ENCODE measurements around the gene TRABD2A.
A peak's percentile ranks its signal among the peaks of the same experiment; 100 is the strongest.

The TRABD2A gene

DNA sequence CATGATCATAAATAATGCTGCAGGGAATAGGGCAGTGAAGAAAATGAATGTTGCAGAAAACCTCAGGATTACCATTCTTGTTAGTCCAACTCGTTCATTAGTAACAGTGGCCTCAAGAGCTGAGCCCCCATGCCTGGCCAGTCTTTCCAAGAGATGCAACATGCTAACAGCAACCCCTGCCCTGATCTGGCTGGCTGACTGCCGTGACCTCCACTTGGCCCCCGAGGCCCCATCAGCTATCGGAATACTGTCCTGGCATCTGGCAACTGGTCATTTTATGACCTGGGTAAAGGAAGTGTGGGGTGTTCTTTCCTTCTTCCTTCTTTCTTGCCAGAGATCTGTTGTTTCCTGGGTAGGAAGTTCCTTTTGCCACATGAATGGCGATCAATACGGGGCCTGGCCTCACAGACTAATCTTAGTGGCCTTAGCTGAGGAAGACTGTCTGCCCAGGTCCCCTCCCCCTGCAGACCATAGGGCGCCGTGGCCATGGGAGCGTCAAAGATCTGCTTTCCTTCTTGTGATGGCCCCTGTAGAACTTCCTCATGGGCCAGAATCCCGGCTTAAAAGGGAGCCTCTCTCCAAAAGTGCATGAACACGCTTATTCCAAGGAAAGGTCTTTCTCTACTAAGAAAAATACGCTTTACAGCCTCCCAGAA lies 10.6 kb upstream of the TRABD2A start:
- Mint-ChIP-seq H3K4me1 (peaks cover 58% of the 10 kb centered on the region), H3K36me3 (no peaks in the 10 kb centered on the region), H3K4me3 (no peak overlapping the region), H3K27ac (no peak overlapping the region), H3K9me3 (no peaks in the 10 kb centered on the region)
- DNase-seq (ENCODE audit: low spot score in 2 of 2) (no peak), ATAC-seq (no peak)

DNA sequence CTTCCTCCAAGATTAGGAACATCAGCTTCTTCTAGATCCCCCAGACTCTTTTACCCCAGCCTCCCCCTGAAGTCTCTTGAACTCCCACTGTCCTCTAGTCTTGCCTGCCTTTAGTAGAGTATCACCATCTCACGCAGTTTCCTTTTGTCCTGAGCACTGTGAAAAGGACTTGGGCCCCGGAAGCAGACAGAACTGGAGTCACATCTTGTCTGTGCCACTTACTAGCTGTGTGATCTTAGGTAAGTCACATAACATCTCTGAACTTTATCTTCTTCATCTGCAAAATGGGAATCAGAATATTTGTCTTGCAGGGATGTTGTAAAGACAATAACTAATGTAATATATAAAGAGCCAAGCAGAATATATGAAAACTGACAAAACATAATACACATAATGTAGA lies 8.4 kb upstream of the TRABD2A start:
- ATAC-seq: peak; percentile 50
- H3K27ac Mint-ChIP-seq: peak overlapping the region; percentile 87
- no peaks in the 10 kb centered on the region for H3K36me3 Mint-ChIP-seq
- H3K4me1 Mint-ChIP-seq: peaks cover 40% of the 10 kb centered on the region
- no peaks in the 10 kb centered on the region for H3K9me3 Mint-ChIP-seq
- peak overlapping the region; percentile 70 for H3K4me3 Mint-ChIP-seq
- DNase-seq (ENCODE audit: low spot score in 2 of 2): no peak

DNA sequence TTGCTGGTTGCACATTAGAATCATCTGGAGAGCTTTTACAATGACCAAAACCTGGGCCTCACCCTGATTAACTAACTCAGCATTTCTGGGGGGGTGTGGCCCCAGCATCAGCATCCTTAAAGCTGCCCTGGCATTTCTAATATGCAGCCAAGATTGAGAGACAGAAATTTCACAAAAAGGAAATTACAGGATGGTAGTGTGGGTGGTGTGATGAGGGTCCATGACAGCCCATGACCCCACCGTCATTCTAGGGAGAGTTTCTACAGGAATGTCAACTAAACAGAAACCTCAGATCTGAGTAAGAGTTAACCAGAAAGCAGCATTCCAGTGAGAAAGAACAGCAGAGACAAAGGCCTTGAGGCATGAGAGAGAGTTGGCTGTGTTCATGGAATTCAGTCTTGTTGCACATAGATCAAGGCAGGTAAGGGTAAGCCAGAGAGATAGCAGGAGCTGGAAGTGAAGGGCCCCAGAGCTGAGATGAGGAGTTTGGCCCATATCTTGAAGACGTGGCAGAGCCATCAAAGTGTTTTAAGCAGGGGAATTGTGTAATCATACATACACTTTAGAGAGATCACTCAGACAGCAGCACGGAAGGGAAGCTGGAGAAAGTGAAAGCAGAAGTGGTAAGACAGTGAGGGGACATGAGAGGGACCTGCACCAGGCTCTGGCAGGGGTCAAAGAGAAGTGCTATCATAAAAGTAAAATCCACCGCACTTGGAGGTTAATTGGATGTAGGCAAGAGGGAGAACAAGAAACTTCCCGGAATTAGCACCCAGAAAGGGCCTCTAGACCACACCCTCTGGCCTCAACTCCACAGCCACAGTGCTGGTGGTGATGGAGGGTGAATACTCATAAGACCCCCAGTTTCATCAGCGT lies 7.8 kb upstream of the TRABD2A start:
- Mint-ChIP-seq H3K36me3 (no peaks in the 10 kb centered on the region), H3K4me3 (peak overlapping the region; percentile 70), H3K27ac (peak overlapping the region; percentile 87), H3K4me1 (peaks cover 33% of the 10 kb centered on the region), H3K9me3 (no peaks in the 10 kb centered on the region)
- peak in 1 of 2 donors; percentile 70 for DNase-seq (ENCODE audit: low spot score in 2 of 2)
- ATAC-seq: peak; percentile 89

DNA sequence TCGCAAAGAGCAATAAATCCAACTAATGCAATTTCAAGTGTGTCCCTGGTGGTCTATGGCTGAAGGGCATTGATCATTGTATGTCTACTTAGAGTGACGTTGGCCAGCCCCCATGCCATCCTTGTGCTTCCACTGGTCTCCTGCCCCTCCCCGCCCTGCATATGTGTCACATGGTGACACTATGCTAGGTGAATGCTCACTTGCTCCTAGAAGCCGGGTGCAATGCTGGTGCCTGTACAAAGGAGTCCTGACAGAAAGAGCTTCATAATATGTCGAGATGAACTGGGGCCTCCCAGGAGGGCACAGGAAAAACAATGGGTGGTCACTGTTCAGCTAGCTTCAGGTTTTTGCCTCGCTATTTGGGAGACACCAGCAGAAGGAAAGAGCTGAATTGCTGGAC lies 5.9 kb upstream of the TRABD2A start:
- Mint-ChIP-seq H3K9me3 (no peaks in the 10 kb centered on the region), H3K27ac (peak overlapping the region; percentile 87), H3K4me1 (peaks cover 46% of the 10 kb centered on the region), H3K4me3 (peak overlapping the region; percentile 70), H3K36me3 (no peaks in the 10 kb centered on the region)
- no peak for ATAC-seq
- DNase-seq (ENCODE audit: low spot score in 2 of 2): peak in 1 of 2 donors; percentile 47

DNA sequence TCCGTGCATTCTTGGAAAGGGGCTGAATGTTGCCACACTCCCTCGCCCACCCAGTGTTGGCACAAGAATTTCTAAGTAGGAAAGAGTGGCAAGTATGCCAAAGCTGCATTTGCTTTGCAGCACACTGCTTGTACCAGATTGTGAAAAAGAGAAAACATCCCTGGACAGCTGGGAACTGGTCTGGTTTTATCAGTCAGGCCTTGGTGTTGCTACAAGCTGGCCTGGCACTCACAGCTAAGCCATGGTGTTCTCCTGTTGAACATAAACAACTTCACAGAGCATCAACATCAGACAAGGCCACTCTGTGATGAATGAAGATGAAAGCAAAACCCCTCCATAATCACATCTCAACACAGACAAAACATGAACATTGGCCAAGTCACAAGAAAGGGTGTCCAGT lies 4.2 kb upstream of the TRABD2A start:
- ATAC-seq (no peak), DNase-seq (ENCODE audit: low spot score in 2 of 2) (no peak)
- H3K36me3 Mint-ChIP-seq: no peaks in the 10 kb centered on the region
- no peak overlapping the region for H3K4me3 Mint-ChIP-seq
- peaks cover 51% of the 10 kb centered on the region for H3K4me1 Mint-ChIP-seq
- H3K9me3 Mint-ChIP-seq: no peaks in the 10 kb centered on the region
- no peak overlapping the region for H3K27ac Mint-ChIP-seq

DNA sequence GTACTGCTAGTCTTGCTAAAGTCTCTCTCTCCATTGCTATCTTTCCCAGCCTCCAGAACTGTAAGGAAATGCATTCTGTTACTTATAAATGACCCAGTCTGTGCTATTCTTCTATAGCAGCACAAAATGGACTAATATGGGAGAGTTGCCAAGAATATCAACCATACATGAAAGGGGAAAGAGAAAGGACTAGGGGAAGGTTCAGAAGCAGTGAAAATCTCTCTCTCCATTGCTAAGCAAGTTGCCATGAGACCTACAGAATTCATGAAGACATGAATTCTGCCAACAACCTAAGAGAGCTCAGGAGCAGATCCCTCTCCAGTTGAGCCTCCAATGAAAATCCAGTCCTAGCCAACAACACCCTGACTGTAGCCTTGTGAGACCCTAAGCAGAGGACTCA lies 3.6 kb upstream of the TRABD2A start:
- Mint-ChIP-seq H3K9me3 (no peaks in the 10 kb centered on the region), H3K27ac (no peak overlapping the region), H3K4me1 (peaks cover 53% of the 10 kb centered on the region), H3K36me3 (no peaks in the 10 kb centered on the region), H3K4me3 (no peak overlapping the region)
- DNase-seq (ENCODE audit: low spot score in 2 of 2): no peak
- no peak for ATAC-seq

DNA sequence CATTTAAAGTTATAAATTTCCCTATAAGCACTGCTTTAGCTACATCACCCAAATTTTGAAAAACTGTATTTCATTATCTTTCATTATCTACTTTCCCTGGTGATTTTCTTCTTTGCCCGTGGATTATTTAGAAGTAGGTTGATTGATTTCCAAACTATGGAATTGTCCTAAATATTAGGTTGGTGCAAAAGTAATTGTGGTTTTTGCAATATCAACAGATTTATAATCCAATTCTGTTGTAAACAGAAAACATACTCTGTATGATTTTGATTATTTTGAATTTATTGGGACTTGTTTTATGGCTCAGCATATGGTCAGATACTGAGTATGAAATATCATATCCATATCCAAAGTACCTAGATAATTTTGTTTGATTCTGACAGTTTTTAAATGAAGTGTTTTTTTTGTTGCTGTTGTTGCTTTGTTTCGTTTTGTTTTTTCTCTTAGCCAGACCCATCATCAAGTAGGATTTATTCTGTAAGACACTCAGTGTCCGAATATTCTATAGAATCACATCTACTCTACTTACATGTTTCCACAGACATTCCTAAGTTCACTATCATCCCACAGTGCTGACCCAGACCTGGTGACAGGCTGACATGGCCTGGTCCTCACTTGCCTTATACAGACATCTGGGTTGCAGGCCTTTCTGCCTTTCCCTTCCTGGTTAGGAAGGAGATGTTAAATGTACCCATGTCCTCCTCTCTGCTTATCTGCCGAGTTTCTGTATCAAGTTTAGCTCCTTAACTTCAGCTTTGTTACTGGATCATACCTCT lies 2.1 kb upstream of the TRABD2A start:
- Mint-ChIP-seq H3K4me1 (peaks cover 44% of the 10 kb centered on the region), H3K4me3 (peak overlapping the region; percentile 87), H3K27ac (peak overlapping the region; percentile 91), H3K9me3 (no peaks in the 10 kb centered on the region), H3K36me3 (no peaks in the 10 kb centered on the region)
- ATAC-seq: no peak
- no peak for DNase-seq (ENCODE audit: low spot score in 2 of 2)

DNA sequence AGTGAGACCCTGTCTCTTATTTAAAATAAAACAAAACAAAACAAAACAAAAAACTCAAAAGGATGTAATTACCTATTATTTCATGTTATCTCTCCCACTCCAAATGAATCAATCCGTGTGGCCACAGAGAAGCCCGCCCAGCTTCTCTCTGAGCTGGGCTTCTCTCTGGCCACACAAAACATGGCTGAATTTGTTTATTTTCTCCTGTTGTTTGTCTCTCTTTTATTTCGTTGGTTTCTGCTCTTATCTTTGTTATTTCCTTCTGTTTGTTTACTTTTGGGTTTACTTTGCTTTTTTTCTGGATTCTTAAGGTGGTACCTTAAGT lies 1.5 kb upstream of the TRABD2A start:
- H3K9me3 Mint-ChIP-seq: no peaks in the 10 kb centered on the region
- no peaks in the 10 kb centered on the region for H3K36me3 Mint-ChIP-seq
- peak overlapping the region; percentile 87 for H3K4me3 Mint-ChIP-seq
- peak overlapping the region; percentile 91 for H3K27ac Mint-ChIP-seq
- no peak for DNase-seq (ENCODE audit: low spot score in 2 of 2)
- ATAC-seq: peak; percentile 1
- peaks cover 48% of the 10 kb centered on the region for H3K4me1 Mint-ChIP-seq

DNA sequence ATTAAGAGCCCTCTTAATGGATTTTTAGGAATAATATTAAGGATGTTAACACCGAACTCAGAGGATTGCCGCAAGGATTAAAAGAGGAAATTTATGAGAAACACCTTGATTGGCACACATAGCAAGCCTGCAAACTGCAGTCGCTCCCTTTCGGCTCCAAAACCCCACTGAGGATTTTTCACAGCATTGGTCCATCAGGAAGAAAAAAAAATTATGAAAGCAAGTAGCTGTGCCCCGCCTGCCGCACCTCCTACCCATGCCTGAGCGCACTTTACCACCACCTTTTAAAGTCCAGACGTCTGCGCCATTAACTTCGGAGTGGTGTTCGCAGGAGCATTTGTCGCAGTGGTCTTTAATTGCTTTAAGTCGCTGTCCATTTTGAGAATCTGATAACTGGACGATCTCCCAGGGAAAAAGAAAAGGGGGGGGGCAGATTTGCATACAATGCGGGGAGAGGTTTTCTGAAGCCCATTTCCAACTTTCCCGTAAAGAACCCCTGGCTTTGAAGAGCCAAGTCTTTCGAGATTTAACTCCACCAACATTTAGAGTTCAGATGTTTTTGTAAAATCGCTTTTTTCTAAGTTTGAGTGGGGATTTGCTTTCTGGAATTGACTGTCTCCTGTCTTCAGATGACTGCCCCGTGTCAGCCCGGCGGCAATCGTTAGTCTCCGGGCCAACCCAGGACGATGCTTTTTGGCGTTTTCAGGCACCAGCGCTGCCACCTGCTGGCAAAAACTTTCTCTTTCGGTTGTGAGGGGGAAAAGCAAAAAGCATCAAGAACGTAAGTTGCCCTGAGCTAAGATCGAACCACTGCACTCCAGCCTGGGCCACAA lies 913 bp upstream of the TRABD2A start:
- ATAC-seq (peak; percentile 87), DNase-seq (ENCODE audit: low spot score in 2 of 2) (peak; percentile 70 to 91)
- Mint-ChIP-seq H3K9me3 (no peaks in the 10 kb centered on the region), H3K4me1 (peaks cover 46% of the 10 kb centered on the region), H3K4me3 (peak overlapping the region; percentile 87), H3K27ac (peak overlapping the region; percentile 91), H3K36me3 (no peaks in the 10 kb centered on the region)

DNA sequence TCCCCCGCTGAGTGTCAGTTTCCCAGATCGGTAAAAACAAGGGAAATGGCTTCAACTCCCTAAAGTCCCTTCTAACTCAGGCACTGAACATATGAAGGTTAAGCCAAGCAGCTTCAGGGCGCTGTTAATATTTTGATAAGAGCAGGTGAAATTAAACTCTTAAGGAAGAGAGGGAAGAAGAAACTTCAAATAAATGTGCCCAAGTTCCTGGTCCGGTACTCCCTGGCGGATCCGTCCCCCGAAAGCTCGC lies 564 bp downstream of the TRABD2A start:
- Mint-ChIP-seq H3K4me1 (peaks cover 41% of the 10 kb centered on the region), H3K4me3 (peak overlapping the region; percentile 87), H3K27ac (peak overlapping the region; percentile 91), H3K36me3 (no peaks in the 10 kb centered on the region), H3K9me3 (no peaks in the 10 kb centered on the region)
- DNase-seq (ENCODE audit: low spot score in 2 of 2): no peak
- ATAC-seq: no peak

DNA sequence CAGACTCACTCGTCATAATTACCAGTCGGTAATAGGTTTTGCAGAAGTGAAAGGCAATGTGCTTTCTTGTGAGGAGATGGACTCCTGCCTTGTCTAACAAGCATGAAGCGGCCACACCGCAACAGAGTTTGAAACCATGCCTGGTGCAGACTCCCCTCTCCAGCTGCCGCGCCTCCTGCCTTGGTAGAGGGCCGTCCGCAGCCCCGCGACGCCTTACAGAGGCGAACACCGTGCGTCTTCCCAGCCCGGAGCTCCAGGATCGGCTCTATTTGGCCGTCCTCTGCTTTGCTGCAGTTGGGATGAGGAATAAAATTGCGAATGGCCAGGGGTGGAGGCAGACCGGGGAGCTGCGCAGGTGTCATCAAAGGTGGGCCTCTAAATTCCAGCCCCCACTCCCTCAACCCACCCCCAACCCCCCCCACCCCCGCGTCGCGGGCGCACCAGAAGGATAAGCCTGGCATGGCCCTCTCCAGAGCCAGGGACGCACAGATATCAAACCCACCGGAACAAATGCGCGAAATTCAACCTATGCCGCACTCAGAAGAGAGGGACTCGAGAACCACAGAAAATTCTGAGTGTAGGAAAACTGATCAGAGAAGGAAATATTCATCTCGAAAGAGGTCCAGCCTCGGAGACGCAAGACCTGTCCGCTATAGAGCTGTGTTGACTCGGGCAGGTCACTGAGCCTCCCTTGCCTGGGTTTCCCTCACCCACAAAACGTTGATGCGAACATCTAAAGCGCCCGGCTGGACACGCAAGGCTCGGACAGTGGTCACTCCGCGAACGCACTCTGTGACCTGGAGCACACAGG lies 1.1 kb downstream of the TRABD2A start:
- Mint-ChIP-seq H3K4me1 (peaks cover 47% of the 10 kb centered on the region), H3K36me3 (no peaks in the 10 kb centered on the region), H3K9me3 (no peaks in the 10 kb centered on the region)

DNA sequence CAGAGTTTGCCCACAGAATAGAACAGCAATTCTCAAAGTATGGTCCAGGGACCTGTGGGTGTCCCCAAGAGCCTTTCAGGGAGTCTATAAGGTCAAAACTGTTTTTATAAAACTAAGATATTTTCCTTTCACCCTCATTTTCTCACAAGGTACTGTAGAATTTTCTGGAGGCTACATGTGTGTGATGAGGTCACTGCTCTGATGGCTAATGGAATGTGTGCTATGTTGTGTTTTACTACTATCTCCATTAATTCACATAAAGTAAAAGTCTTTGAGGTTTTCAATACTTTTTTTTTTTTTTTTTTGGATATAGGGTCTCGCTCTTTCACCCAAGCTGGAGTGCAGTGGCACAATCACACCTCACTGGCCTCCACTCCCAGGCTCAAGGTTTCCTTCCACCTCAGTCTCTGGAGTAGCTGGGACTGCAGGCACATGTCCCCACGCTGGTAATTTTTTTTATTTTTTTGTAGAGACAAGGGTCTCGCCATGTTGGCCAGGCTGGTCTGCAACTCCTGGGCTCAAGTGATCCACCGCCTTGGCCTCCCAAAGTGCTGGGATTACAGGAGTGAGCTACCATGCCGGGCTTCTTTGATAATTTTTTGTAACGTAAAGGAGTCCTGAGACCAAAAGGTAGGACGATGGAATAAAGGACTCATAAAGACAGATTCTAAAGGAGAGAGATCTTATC lies 1.8 kb downstream of the TRABD2A start:
- no peaks in the 10 kb centered on the region for H3K9me3 Mint-ChIP-seq
- H3K27ac Mint-ChIP-seq: no peak overlapping the region
- ATAC-seq (no peak), DNase-seq (ENCODE audit: low spot score in 2 of 2) (no peak)
- H3K36me3 Mint-ChIP-seq: peaks cover 4% of the 10 kb centered on the region
- peaks cover 54% of the 10 kb centered on the region for H3K4me1 Mint-ChIP-seq
- H3K4me3 Mint-ChIP-seq: peak overlapping the region; percentile 87

More for the DNA sequence above, 1.1 kb downstream of the TRABD2A start:
- H3K27ac Mint-ChIP-seq: peak overlapping the region; percentile 91
- H3K4me3 Mint-ChIP-seq: peak overlapping the region; percentile 87
- no peak for DNase-seq (ENCODE audit: low spot score in 2 of 2)
- ATAC-seq: no peak

DNA sequence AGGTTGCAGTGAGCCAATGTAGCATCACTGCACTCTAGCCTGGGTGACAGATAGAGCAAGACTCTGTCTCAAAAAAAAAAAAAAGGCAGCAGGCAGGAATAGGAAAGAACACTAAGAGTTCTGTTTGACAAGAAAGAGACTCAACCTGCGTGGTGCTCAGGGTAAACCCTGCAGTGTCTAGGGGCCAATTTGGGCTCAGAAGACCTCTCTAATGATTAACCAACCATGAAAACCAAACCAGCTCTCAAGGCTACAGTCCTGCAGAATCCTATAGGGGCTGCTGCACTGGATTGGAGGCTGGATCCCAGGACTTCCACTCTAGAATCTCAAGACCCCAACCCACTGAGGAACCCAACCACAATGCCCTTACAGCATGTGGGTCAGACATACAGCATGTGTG lies 2.4 kb downstream of the TRABD2A start:
- peaks cover 5% of the 10 kb centered on the region for H3K36me3 Mint-ChIP-seq
- ATAC-seq (no peak), DNase-seq (ENCODE audit: low spot score in 2 of 2) (no peak)
- no peak overlapping the region for H3K27ac Mint-ChIP-seq
- no peaks in the 10 kb centered on the region for H3K9me3 Mint-ChIP-seq
- H3K4me1 Mint-ChIP-seq: peaks cover 52% of the 10 kb centered on the region
- no peak overlapping the region for H3K4me3 Mint-ChIP-seq

DNA sequence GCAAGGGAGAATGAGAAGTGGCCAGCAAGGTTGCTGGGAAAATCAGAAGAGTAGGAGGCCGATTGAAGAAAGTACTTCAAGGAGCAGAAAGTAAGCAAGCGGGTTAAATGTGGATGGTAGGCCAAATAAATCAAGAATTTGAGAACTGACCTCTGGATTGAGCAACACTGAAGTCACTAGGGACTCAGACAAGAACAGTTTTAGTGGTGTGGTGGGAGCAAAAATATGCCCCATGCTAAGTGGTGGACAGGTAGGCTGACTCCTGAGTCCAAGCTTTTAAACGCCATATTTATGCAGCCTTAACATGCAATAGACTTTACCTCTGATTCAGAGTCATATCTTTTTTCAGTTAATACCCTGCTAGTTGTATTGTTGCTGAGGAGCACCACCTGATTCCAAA lies 4.5 kb downstream of the TRABD2A start:
- H3K9me3 Mint-ChIP-seq: no peaks in the 10 kb centered on the region
- no peak for DNase-seq (ENCODE audit: low spot score in 2 of 2)
- no peak for ATAC-seq
- H3K4me1 Mint-ChIP-seq: peaks cover 46% of the 10 kb centered on the region
- no peak overlapping the region for H3K27ac Mint-ChIP-seq
- H3K4me3 Mint-ChIP-seq: no peak overlapping the region
- H3K36me3 Mint-ChIP-seq: peaks cover 5% of the 10 kb centered on the region

Measured in stimulated activated effector memory CD8-positive, alpha-beta T cell treated with anti-CD3 and anti-CD28 coated beads, Interleukin-12 subunit alpha, Interleukin-12 subunit beta, amount 100 ng/mL, for 72 hours (primary cell).